NCI-H1092 (cell line): ENCODE results near the gene TMBIM1.
"Not testable (repeated sequence)": the region's sequence is repeated elsewhere in the genome, so short reads cannot be mapped to it uniquely, and the experiment has no call there.

Experiments used
- DNase-seq: peaks from one replicate; lab custom pipeline; 2025; lab: John Stamatoyannopoulos, UW

TMBIM1 gene

GRCh38 chr2:218318241-218318640, 25.9 kb upstream of the TMBIM1 start:
- DNase-seq, result no peak

DNA sequence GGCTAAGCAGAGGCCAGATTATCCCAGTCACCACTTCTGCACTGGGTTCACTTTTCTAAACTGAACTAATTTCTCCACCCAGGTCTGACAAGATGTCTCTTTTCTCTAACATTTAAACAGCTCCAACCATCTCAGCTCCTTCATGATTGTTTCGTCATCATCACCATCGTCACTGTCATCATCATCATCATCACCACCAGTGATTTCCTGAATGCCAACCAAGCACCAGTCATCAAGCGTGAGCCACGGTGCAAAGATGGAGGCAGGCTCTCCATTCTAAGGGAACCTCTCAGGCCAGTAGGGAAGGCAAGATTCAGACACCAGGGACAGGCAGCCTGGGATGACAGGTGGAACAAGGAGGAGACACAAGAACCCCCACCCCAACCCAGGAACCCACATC, 25.5 kb upstream of the TMBIM1 start:
- DNase-seq, result no peak

DNA sequence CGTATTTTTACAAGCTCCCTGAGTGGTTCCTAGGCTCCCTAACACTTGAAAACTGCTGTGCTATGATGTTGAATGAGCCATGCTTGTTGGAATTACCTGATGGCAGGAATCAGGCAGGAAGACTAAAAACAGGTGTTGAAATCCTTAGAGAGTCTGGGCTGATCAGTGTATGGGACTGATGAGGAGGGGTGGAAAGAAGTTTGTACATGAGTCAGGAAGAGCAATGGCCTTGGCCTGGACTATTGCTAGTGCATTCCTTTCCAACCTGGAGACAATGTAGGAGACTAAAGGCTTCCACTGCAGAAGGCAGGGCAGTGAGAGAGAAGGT, 25.0 kb upstream of the TMBIM1 start:
- DNase-seq, result no peak

GRCh38 chr2:218315397-218315796, 23.1 kb upstream of the TMBIM1 start:
- DNase-seq, result no peak

GRCh38 chr2:218314764-218315163, 22.5 kb upstream of the TMBIM1 start:
- not testable (repeated sequence) for DNase-seq

DNA sequence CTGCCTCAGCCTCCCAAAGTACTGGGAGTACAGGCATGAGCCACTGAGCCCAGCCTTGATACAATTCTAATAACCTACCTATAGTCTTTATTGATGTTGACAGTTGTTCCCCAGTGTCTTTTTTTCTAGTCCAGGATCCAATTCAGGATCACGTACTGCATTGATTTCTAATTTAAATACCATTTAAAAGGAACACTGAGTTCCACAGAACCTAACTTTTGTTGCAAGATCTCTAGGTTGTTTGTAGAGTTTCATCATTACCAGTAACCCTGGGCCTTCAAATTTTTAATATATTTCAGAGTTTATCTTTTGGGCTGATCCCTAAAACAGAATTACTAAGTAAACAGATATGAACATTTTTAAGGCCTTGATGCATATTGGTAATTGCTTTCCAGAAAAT, 21.1 kb upstream of the TMBIM1 start:
- DNase-seq, result no peak

DNA sequence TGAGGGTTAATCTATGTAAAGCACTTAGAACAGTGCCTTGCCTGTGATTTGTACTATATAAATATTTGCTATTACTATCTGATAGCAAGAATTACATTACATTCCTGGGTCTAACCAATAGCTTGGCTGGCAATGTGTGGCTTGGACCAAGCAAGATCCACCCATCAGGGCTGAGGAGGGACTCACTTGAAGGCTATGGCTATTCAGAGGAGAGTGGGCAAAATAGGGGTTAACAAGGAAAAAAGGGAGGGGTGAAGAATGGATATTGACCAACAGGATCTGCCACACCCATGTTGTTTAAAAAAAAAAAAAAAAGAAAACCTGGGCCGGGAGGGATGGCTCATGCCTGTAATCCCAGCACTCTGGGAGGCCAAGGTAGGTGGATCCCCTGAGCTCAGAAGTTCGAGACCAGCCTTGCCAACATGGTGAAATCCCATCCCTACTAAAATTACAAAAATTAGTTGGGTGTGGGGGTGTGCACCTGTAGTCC, 20.0 kb upstream of the TMBIM1 start:
- no peak for DNase-seq

DNA sequence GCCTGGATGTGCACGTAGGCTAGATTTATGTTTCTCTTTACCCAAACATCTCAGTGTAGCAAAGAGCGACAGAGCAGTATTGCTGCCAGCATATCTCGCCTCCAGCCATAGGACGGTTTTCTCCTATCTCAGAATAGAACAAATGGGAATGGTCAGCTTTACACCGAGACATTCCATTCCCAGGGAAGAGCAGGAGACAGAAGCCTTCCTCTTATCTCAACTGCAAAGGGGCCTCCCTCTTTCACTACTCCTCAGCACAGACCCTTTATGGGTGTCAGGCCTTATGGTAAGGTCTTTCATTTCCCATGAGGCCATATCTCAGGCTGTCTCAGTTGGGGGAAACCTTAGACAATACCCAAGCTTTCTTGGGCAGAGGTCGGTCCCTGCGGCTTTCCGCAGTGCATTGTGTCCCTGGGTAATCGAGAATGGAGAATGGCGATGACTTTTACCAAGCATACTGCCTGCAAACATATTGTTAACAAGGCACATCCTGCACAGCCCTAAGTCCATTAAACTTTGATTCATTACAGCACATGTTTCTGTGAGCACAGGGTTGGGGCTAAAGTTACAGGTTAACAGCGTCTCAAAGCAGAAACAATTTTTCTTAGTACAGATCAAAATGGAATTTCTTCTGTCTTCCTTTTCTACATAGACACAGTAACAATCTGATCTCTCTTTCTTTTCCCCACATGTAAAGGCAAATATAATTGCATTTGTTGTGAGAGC, 19.4 kb upstream of the TMBIM1 start:
- not testable (repeated sequence) for DNase-seq

GRCh38 chr2:218310853-218311540, 18.7 kb upstream of the TMBIM1 start:
- DNase-seq, result no peak

DNA sequence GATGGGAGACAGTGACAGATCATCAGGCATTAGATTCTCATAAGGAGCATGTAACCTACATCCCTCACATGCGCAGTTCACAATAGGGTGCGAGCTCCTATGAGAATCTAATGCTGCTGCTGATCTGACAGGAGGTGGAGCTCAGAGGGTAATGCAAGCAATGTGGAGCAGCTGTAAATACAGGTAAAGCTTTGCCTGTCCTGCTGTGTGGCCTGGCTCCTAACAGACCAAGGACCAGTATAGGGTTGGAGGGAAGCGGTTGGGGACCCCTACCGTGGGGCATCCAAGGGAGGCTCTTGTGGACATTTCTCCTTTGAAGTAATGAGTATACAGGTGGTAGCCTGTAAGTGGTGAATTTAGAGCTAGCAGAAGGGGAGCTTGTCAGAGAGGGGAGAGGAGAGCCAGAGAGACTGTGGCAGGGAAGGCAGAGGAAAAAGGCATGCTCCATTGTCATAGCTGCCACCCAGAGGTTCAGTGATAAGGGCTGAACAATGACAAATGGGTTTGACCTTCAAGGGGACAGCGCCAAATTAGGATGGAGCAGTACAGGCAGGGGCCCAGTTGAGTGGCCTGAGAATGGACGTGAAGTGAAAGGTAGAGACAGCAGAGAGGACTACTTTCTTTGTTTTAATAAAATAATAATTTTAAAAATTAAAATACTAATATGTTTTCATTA, 15.2 kb upstream of the TMBIM1 start:
- DNase-seq, result no peak

GRCh38 chr2:218306184-218306920, 14.0 kb upstream of the TMBIM1 start:
- DNase-seq, result no peak

DNA sequence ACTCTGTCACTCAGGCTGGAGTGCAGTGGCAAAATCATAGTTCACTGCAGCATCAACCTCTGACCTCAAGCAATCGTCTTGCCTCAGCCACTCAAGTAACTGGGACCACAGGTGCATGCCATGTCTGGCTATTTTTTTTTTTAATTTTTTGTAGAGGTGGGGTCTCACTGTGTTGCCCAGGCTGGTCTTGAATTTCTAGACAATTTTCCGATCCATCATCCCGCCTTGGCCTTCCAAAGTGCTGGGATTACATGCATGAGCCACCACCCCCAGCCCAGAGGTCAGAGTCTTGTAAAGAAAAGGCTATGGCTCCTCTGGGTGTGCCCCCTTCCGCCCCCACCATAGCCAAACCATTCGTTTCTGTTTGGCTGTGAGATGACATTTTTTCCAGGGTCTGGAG, 13.1 kb upstream of the TMBIM1 start:
- no peak for DNase-seq

DNA sequence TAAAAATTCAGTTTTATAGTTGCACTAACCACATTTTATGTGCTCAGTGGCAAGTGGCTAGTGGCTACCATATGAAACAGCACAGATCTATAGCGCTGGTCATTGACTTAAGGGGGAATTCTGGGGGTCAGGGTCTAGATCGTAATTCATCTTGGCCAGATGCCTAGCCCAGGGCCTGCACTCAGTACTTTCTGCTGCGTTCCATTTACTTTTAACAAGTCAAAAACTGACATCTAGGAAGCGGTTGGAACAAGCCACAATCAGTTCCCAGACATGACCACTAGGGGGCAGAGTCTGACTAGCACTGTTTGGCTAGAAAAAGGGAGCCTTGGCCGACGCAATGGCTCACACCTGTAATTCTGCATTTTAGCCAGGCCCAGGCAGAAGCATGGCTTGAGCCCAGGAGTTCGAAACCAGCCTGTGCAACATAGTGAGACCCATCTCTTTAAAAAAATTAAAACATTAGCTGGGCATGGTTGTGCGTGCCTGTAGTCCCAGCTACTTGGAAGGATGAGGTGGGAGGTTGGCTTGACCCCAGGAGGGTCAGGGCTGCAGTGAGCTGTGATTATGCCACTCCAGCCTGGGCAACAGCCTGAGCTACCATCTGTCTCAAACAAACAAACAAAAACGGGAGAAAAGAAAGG, 9.0 kb upstream of the TMBIM1 start:
- DNase-seq, result peak; percentile 73

DNA sequence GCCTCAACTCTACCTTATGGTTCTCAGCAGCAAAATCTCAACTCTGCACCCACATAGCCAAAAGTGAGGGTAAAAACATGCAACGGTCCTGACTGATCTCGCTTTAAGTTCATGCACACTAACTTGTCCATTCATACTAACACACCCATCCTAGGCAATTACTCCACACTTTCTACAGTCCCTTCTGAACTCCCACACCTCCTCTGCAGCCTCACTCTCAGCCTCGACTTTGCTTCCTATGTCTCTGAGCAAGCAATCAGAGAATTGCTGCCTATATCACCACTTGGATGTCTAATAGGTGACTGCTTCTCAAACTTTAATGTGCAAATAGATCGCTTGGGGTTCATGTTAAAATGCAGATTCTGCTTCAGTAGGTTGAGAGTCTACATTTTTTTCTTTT, 7.8 kb upstream of the TMBIM1 start:
- DNase-seq, result no peak

DNA sequence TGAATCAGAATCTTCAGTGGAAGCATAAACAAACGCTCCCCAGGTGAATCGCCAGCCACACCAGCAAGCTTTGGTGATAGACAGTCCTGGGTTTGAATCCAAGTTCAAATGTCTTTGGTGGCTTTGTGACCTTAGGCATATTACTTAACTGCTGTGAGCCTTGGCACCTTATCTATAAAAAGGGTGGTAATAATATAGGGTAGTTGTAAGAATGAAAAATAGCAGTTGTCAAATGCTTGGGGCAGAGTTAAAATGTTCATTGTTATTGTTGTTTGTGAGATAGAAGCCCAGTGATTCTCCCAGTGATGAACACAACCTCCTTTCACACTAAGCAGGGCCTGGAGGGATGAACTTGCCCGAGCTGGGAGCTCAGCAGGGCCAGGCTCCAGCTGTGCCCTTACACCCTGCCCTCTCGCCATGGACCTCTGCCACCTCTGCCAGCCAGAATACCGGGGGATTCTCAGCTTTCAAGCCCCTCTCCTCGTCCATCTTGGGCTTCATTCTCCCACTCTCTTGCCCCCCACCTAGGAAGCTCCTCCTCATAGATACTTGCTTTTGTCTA, 6.1 kb upstream of the TMBIM1 start:
- DNase-seq, result no peak

- DNase-seq, result no peak
Measured at GRCh38 chr2:218296847-218297246, 4.5 kb upstream of the TMBIM1 start.

- DNase-seq, result no peak
Measured at GRCh38 chr2:218296200-218296599, 3.9 kb upstream of the TMBIM1 start.

DNA sequence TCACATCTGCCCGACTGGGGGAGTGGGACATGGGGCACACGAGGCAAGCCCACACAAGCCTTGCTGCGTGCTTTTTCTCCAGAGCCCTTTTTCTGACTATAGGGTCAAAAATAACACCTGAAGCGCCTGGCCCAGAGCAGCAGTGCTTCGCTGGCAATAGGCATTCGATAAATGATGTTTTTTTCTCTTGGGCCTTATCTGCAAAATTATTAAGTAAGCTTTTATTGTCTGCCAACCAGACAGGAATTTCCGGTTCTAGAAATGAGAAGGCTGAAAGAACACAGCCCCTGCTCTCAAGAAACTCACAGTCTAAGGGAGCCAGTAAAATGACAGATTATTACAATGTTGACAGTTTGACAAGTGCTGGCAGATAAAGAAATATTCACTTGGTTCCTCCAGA, 2.7 kb upstream of the TMBIM1 start:
- DNase-seq, result no peak

DNA sequence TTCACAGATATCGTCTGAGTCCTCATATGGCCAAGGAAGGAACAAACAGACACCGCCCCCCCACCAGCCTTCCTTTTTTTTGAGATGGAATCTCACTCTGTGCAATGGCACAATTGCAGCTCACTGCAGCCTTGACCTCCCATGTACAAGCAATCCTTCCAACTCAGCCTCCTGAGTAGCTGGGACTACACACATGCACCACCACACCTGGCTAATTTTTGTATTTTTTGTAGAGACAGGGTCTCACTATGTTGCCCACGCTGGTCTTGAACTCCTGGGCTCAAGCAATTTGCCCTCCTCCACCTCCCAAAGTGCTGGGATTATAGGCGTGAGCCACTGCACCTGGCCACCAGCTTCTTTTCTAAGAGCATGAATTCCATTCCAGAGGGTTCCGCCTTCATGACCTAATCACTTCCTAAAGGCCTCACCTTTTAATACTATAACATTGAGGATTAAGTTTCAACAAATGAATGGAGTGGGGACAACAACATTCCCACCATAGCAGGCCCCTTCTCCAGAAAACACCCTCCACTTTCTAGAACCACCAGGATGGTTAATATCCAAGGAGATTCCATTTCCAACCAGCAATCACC, 2.2 kb upstream of the TMBIM1 start:
- DNase-seq, result no peak

DNA sequence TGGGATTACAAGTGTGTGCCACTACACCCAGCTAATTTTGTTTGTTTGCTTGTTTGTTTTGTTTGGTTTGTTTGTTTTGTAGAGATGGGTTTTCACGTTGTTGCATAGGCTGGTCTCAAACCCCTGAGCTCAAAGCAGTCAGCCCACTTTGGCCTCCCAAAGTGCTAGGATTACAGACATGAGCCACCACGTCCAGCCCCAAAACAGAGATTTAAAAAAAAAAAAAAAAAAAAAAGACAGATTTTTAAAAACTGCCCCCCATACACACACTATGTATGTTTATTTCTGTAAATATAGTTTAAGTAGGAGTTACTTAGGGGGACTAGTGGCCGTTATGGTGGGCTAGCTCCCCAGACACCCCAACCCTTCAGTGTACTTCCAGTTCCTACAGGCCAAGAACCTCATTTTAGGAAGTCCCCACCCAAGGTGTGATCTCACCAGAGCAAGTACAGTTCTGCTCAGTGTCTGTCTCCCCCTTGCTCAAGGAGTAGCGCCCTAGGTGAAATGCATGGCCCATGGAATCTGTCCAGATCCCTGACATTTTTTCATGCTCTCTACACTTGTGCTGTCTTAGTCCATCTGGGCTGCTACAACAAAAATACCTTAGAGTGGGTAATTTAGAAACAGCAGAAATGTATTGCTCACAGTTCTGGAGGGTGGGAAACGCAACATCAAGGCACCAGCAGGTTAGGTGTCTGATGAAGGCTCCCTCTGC, 1.6 kb upstream of the TMBIM1 start:
- no peak for DNase-seq
